ENCODE measurements around the gene TRIM37.
"Not testable (repeated sequence)": the region's sequence is repeated elsewhere in the genome, so short reads cannot be mapped to it uniquely, and the experiment has no call there.

The TRIM37 gene

GRCh38 chr17:58995247-58995940, 111.3 kb downstream of the TRIM37 start:
- DNase-seq (ENCODE audit: low spot score), result no peak

- DNase-seq (ENCODE audit: low spot score), result no peak
These were observed 113.4 kb downstream of the TRIM37 start for GRCh38 chr17:58993311-58993710.

- DNase-seq (ENCODE audit: low spot score), result no peak
These were observed 114.9 kb downstream of the TRIM37 start for GRCh38 chr17:58991718-58992331.

- no peak for DNase-seq (ENCODE audit: low spot score)
These were observed 117.1 kb downstream of the TRIM37 start for GRCh38 chr17:58989629-58990028.

GRCh38 chr17:58985971-58986370, 120.7 kb downstream of the TRIM37 start:
- DNase-seq (ENCODE audit: low spot score), result no peak

- no peak for DNase-seq (ENCODE audit: low spot score)
These were observed 121.3 kb downstream of the TRIM37 start for GRCh38 chr17:58985367-58985766.

- DNase-seq (ENCODE audit: low spot score), result no peak
These were observed 124.1 kb downstream of the TRIM37 start for GRCh38 chr17:58982626-58983025.

- no peak for DNase-seq (ENCODE audit: low spot score)
These were observed 125.8 kb downstream of the TRIM37 start for GRCh38 chr17:58980706-58981481.

- DNase-seq (ENCODE audit: low spot score), result no peak
These were observed 130.1 kb downstream of the TRIM37 start for GRCh38 chr17:58976541-58976940.

- DNase-seq (ENCODE audit: low spot score), result no peak
These were observed 132.3 kb downstream of the TRIM37 start for GRCh38 chr17:58974354-58974753.

- no peak for DNase-seq (ENCODE audit: low spot score)
These were observed 135.8 kb downstream of the TRIM37 start for GRCh38 chr17:58970609-58971450.

- DNase-seq (ENCODE audit: low spot score), result no peak
These were observed 137.1 kb downstream of the TRIM37 start for GRCh38 chr17:58969612-58970011.

- DNase-seq (ENCODE audit: low spot score), result no peak
These were observed 137.5 kb downstream of the TRIM37 start for GRCh38 chr17:58969156-58969555.

- DNase-seq (ENCODE audit: low spot score), result no peak
These were observed 138.1 kb downstream of the TRIM37 start for GRCh38 chr17:58968426-58969061.

- no peak for DNase-seq (ENCODE audit: low spot score)
These were observed 140.5 kb downstream of the TRIM37 start for GRCh38 chr17:58966208-58966607.

- DNase-seq (ENCODE audit: low spot score), result no peak
These were observed 141.5 kb downstream of the TRIM37 start for GRCh38 chr17:58965221-58965620.

- DNase-seq (ENCODE audit: low spot score), result peak; percentile 49
These were observed 146.6 kb downstream of the TRIM37 start for GRCh38 chr17:58960068-58960467.

- DNase-seq (ENCODE audit: low spot score), result not testable (repeated sequence)
These were observed 149.0 kb downstream of the TRIM37 start for GRCh38 chr17:58957725-58958073.

- DNase-seq (ENCODE audit: low spot score), result no peak
These were observed 149.5 kb downstream of the TRIM37 start for GRCh38 chr17:58956997-58957724.

- DNase-seq (ENCODE audit: low spot score), result not testable (repeated sequence)
These were observed 152.3 kb downstream of the TRIM37 start for GRCh38 chr17:58954358-58954757.

GRCh38 chr17:58947824-58948223, 158.9 kb downstream of the TRIM37 start:
- no peak for DNase-seq (ENCODE audit: low spot score)

Measured in D341Med (cell line).